Measurements from ENCODE around the gene FER. TPM values are rescaled to one million over a fixed set of nuclear protein-coding genes. Genes with fewer than 3 reads are reported as not detected.

The FER gene
- polyA plus RNA-seq, 3 donors from 2014 or later = 6.1 to 23.9 (median 17.9) TPM

DNA sequence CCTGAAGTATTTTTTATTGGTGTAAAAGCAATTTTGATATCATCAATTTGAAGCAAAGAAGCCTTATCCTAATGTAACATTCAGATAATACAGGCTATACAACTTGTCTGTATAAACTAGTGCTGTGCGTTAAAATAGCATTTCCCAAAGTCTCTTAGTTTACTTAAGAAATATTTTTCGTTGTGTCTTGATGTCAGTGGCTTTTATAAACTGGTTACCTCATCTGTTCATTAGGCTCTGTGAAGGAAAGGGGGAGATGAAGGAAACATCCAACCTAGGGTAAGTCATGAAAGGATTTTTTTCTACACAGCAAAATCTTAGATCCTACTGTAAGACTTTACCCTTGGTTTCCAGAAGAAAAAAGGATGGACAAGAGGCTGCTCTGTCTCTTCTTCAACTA is 389.2 kb downstream of the FER start:
- Mint-ChIP-seq H3K27me3 (ENCODE audit: low read depth in 3 of 3) (peaks cover 0 to 1% (median 0%) of the 10 kb centered on the region in 3 donors), H3K4me3 (no peak overlapping the region), H3K36me3 (peaks cover 0 to 4% (median 3%) of the 10 kb centered on the region in 3 donors), H3K27ac (no peak overlapping the region), H3K9me3 (no peaks in the 10 kb centered on the region), H3K4me1 (no peaks in the 10 kb centered on the region)
- DNase-seq = no peak

DNA sequence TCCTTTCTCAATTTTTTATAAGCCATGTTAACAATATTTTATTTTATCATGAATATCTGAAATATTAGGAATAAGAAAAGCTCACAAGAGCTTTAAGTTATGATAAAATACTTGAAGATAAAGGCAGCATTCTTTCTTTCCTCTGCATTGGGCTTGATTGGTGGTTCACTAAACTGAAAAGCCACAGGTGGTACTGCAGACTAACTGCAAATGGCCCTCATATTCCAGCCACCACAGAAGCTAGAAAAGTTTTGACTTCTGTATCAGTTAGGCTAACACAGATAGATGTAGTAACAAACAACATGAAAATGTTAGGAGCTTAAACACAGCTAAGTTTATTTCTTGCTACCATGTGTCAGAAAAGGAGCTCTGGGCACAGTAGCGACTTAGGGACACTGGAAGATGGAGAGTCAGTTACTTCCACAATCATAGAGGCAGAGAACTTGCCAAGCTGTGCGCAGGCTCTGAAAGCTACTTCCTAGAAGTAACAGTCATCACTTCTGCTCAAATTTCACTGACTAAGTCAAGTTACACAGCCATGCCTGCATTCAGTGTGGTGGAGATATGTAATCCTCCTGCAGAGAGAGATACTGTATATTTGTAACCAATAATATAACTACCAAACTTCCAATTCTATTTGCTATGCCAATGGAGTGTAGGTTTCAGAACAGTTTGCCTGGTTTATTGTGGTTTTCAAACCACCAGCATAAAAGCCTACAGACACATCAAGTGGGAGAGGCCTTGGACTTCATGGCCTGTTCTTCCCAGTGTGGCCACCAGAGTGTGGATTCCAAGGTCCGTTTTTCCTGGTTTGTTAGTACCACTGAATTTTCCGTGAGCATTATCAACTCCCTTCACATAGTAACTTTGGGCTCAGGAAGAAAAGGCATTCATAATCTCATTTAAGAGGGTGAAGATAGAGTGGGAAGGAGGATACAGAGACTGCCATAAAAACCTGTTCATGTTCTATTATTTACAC is 393.8 kb downstream of the FER start:
- Mint-ChIP-seq H3K36me3 (peaks cover 0 to 3% (median under 1%) of the 10 kb centered on the region in 3 donors), H3K27me3 (ENCODE audit: low read depth in 3 of 3) (peaks cover 0 to 1% (median 0%) of the 10 kb centered on the region in 3 donors), H3K4me3 (no peak overlapping the region), H3K27ac (no peak overlapping the region), H3K4me1 (no peaks in the 10 kb centered on the region), H3K9me3 (no peaks in the 10 kb centered on the region)
- DNase-seq = no peak

DNA sequence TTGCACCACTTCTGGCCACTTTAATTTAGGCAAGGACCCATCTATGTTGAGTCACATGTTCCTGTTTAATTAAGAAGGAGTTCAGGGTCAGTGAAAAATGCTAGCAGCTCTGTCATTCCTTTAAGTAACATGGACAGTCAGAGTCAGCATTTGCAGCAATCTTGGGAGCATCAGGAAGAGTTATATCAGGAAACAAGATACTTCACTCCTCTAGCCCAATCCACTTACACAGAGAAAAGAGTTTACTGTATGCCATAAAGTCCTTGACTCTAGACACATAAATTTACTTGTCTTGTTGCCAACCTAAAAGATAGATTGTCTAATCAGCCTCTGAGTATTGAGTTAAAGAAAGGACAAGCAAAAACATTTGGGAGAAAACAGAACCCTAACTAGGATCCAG is 395.3 kb downstream of the FER start:
- Mint-ChIP-seq H3K9me3 (no peaks in the 10 kb centered on the region), H3K4me1 (no peaks in the 10 kb centered on the region), H3K36me3 (peaks cover 0 to 4% (median 0%) of the 10 kb centered on the region in 3 donors), H3K27me3 (ENCODE audit: low read depth in 3 of 3) (no peaks in the 10 kb centered on the region), H3K4me3 (no peak overlapping the region), H3K27ac (no peak overlapping the region)
- no peak for DNase-seq

DNA sequence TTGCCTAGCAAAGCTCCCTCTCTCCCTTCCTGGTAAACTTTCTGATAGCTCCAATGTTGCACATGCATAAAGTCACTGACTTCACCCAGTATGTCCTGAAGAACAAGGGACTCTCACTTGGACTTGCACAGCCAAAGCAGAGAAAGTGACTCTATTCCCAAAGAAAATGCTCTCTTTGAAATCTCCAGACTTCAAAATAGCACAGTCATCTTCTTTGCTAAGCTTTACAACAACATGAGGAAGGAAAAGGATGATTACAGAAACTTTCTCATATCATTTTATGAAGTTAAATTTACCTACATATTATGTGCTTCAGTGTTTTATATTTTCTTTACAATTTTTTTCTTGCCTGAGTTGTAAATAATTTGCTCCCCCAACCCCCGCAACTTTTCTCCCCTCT is 397.4 kb downstream of the FER start:
- Mint-ChIP-seq H3K4me1 (no peaks in the 10 kb centered on the region), H3K4me3 (no peak overlapping the region), H3K36me3 (peaks cover 0 to 4% (median 0%) of the 10 kb centered on the region in 3 donors), H3K27me3 (ENCODE audit: low read depth in 3 of 3) (no peaks in the 10 kb centered on the region), H3K9me3 (no peaks in the 10 kb centered on the region), H3K27ac (no peak overlapping the region)
- no peak for DNase-seq

DNA sequence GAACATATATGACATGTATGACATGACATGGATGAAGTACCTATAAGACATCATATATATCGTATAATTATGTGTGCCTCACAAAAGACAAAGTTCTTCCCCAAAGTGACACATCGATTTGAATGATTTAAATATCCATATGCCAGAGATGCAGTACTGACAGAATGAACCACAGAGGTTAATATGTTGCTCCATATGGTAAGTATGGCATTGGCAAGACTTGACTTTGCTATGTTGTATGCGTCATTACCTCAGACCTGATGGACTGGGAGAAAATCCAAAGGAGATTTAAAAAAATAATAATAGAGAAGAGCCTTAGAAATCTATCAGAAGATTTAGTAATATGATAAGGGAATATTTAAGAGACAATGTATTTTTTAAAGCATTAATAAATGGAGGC is 398.9 kb downstream of the FER start:
- peaks cover 0 to 4% (median 0%) of the 10 kb centered on the region in 3 donors for H3K36me3 Mint-ChIP-seq
- DNase-seq = no peak
- H3K9me3 Mint-ChIP-seq = no peaks in the 10 kb centered on the region
- H3K27me3 Mint-ChIP-seq (ENCODE audit: low read depth in 3 of 3) = no peaks in the 10 kb centered on the region
- H3K27ac Mint-ChIP-seq = no peak overlapping the region
- H3K4me3 Mint-ChIP-seq = no peak overlapping the region
- H3K4me1 Mint-ChIP-seq = no peaks in the 10 kb centered on the region

DNA sequence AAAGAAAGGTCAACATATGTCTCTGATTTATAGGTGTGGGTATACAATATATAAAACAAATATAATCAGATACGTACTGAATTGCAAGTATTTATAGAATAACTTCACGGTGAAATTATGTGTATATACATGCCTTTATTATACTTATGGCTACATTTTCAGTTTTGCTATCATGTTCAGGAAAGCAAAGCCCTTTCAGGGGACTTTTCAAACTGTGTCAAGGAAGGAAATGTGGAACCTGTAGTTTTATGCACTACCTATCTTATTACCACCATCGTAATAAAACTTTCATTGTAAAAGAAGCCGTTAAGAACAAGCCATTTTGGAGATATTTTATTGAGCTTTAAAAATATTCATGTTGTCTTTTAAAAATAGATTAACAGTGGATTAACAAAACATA is 404.9 kb downstream of the FER start:
- Mint-ChIP-seq H3K27me3 (ENCODE audit: low read depth in 3 of 3) (no peaks in the 10 kb centered on the region), H3K4me3 (no peak overlapping the region), H3K27ac (no peak overlapping the region), H3K4me1 (no peaks in the 10 kb centered on the region), H3K9me3 (no peaks in the 10 kb centered on the region), H3K36me3 (no peaks in the 10 kb centered on the region)
- no peak for DNase-seq

DNA sequence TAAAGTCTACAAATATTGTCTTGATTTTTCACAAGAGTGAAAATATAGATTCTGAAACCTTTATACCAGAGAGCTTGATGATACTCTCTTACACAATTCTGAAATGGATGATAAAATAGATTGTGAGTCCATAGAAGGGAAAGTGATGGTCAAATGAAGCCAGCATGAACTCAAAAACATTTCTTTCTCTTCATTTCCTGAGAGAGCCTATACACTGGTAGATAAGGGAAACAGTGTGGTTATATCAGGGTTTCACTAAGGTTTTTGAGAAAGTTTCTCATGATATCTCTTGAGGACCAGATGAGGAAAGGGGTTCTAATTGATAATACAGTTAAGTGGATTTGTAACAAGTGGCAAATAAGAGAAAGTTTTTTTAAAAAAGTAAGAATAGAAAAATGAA is 407.9 kb downstream of the FER start:
- Mint-ChIP-seq H3K4me3 (no peak overlapping the region), H3K36me3 (no peaks in the 10 kb centered on the region), H3K27ac (no peak overlapping the region), H3K27me3 (ENCODE audit: low read depth in 3 of 3) (peaks cover 0 to 1% (median 0%) of the 10 kb centered on the region in 3 donors), H3K4me1 (no peaks in the 10 kb centered on the region), H3K9me3 (no peaks in the 10 kb centered on the region)
- no peak for DNase-seq

DNA sequence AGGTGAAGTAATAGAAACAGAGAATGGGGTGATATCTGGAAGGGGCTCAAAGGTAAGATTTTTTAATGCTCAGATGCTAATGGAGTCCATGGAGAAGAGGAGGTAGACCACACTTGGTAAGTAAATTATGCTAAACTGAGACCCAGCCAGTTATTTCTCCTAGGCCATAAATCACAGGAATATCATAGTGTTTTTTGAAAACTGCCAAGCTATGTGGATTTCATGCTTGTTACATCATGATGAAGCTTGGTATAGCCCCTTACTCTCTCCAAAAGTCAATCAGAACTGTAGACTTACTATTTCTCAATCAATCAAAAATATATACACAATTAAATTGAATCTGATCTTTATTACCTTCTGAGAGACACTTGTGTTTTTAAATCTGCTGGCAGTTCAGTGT is 409.2 kb downstream of the FER start:
- no peaks in the 10 kb centered on the region for H3K4me1 Mint-ChIP-seq
- no peak for DNase-seq
- H3K36me3 Mint-ChIP-seq = no peaks in the 10 kb centered on the region
- H3K27me3 Mint-ChIP-seq (ENCODE audit: low read depth in 3 of 3) = peaks cover 0 to 1% (median 0%) of the 10 kb centered on the region in 3 donors
- no peak overlapping the region for H3K4me3 Mint-ChIP-seq
- H3K9me3 Mint-ChIP-seq = no peaks in the 10 kb centered on the region
- no peak overlapping the region for H3K27ac Mint-ChIP-seq

DNA sequence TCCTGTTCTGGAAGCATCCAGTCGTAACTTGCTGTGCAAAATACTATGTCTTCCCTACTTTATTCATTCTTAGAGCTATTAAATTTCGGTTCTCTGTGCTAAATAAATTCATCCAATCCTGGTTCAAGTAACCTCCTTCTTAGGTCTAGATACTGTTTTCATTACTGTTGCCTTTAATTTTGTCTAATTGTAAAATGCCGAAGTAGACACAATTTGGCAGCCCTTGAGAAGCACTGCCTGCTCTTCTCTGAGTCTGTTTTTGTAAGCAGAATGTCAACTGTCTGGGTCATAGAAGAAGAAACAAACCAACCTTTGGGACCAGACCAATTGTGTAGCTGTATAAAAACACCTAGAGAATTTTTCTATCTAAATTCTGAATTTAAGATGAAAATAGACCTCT is 412.8 kb downstream of the FER start:
- Mint-ChIP-seq H3K4me3 (no peak overlapping the region), H3K27ac (no peak overlapping the region), H3K36me3 (peaks cover 0 to 7% (median 0%) of the 10 kb centered on the region in 3 donors), H3K9me3 (no peaks in the 10 kb centered on the region), H3K4me1 (no peaks in the 10 kb centered on the region), H3K27me3 (ENCODE audit: low read depth in 3 of 3) (peaks cover 0 to 1% (median 0%) of the 10 kb centered on the region in 3 donors)
- no peak for DNase-seq

DNA sequence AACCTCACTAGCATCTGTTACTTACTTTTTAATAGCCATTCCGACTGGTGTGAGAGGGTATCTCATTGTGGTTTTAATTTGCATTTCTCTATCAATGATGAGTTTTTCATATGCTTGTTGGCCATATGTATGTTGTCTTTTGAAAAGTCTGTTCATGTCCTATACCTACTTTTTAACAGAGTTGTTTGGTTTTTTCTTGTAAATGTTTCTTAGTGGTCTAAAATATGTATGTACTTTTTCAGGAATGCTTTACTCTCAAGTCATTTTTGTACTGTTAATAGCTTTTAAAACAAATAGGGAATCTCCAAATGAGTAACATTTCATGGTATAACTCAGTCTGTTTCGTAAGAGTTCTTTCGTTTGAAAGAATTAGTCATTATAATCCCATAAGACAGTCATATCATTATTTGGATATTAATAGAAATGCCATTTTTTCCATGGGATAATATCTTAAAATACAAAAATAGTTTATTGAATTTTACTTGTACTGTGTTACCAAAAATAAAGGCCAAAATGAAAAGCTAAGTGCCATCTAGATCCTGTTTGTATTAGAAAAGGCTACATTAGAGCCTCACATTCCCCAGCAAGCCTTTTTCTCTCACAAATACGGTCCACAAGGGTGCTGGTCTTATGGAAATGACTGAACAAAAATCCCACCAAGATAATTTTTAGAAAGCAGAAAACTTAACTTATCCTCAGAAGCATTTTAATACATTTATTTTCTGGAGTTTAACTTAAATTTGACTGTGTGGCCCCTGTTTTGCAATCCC is 414.4 kb downstream of the FER start:
- DNase-seq = no peak
- Mint-ChIP-seq H3K36me3 (peaks cover 0 to 8% (median 0%) of the 10 kb centered on the region in 3 donors), H3K4me1 (no peaks in the 10 kb centered on the region), H3K4me3 (no peak overlapping the region), H3K27ac (no peak overlapping the region), H3K9me3 (no peaks in the 10 kb centered on the region), H3K27me3 (ENCODE audit: low read depth in 3 of 3) (peaks cover 0 to 1% (median 0%) of the 10 kb centered on the region in 3 donors)

DNA sequence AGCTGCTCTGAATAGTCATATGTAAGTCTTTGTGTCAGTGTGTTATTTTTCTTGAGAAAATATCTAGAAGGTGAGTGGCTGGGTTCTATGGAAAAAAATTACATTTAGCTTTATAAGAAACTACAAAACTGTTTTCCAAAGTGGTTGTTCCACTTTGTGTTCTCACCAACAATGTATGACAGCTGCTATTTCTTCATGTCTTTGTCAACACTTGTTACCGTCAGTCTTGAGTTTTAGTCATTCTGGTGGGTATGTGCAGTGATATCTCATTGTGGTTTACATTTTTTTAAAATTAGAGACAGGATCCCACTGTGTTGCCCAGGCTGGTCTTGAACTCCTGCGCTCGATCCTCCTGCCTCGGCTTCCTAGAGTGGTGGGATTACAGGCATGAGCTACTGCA is 415.6 kb downstream of the FER start:
- Mint-ChIP-seq H3K9me3 (no peaks in the 10 kb centered on the region), H3K27me3 (ENCODE audit: low read depth in 3 of 3) (peaks cover 0 to 2% (median 0%) of the 10 kb centered on the region in 3 donors), H3K27ac (no peak overlapping the region), H3K4me1 (no peaks in the 10 kb centered on the region), H3K4me3 (no peak overlapping the region), H3K36me3 (peaks cover 0 to 8% (median 0%) of the 10 kb centered on the region in 3 donors)
- DNase-seq = no peak

DNA sequence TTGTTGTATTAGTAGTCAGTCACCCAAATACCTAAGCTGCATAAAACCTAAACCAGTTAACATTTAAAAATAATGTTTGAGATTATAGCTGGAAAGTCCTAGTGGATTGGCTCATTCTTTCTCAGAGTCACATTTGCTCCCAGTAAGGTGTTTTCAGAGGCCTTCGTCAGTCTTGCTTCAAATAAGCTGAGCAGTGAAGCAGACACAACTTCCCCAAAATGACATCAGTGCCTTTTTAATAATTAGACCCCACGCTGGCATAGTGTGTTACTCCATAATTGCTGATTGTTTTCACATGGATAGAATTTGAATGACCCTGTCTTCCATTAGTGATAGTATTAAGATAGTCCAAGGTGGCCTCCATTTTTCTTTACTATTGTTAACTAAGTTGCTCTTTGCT is 416.3 kb downstream of the FER start:
- H3K4me3 Mint-ChIP-seq = no peak overlapping the region
- H3K27me3 Mint-ChIP-seq (ENCODE audit: low read depth in 3 of 3) = peaks cover 0 to 2% (median 0%) of the 10 kb centered on the region in 3 donors
- DNase-seq = no peak
- H3K27ac Mint-ChIP-seq = no peak overlapping the region
- H3K9me3 Mint-ChIP-seq = no peaks in the 10 kb centered on the region
- peaks cover 0 to 8% (median 0%) of the 10 kb centered on the region in 3 donors for H3K36me3 Mint-ChIP-seq
- H3K4me1 Mint-ChIP-seq = no peaks in the 10 kb centered on the region

DNA sequence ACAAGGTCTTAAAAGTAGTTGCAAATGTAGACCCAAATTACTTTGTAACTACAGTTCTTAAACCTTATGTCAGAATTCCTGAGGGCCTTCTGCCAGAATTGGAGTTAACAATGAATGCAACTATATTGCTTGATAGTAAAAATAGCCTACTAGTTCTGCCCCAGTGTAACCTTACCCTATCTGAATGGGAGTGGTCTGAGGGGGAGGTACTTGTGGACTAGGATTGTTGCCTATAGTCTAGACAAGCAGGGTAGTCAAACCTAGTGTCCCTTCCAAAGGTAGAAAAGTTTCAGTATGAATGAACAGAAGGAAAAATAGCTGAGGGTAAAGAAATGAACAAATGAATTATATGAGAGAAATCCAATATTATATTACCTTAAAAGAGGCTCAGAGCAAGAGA is 419.9 kb downstream of the FER start:
- Mint-ChIP-seq H3K4me3 (no peak overlapping the region), H3K4me1 (no peaks in the 10 kb centered on the region), H3K27me3 (ENCODE audit: low read depth in 3 of 3) (peaks cover 0 to 2% (median 0%) of the 10 kb centered on the region in 3 donors), H3K9me3 (no peaks in the 10 kb centered on the region), H3K36me3 (peaks cover 0 to 8% (median 0%) of the 10 kb centered on the region in 3 donors), H3K27ac (no peak overlapping the region)
- no peak for DNase-seq

DNA sequence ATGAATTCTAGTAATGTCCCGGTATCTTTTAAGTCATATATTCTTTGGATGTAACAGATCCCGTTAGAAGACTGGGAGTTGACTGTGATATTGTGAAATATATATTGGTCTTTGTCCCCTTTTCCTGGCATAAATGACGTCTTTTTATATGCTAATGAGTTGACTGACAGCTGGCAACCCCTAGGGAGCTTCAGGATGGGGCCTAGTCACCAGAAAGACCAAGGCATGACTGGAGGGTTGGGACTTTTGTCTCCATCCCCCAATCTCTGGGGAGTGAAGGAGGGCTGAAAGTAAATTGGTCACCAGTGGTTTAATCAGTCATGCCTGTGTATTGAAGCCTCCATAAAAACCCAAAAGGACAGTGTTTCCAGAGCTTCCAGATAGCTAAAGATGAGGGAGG is 420.5 kb downstream of the FER start:
- peaks cover 0 to 2% (median 0%) of the 10 kb centered on the region in 3 donors for H3K27me3 Mint-ChIP-seq (ENCODE audit: low read depth in 3 of 3)
- H3K4me1 Mint-ChIP-seq = no peaks in the 10 kb centered on the region

More for the DNA sequence above, 420.5 kb downstream of the FER start:
- peaks cover 0 to 8% (median 0%) of the 10 kb centered on the region in 3 donors for H3K36me3 Mint-ChIP-seq
- no peak for DNase-seq
- no peaks in the 10 kb centered on the region for H3K9me3 Mint-ChIP-seq
- H3K4me3 Mint-ChIP-seq = no peak overlapping the region
- H3K27ac Mint-ChIP-seq = no peak overlapping the region

Measured in immature natural killer cell (primary cell).